HepG2 (cell line): ENCODE measurements around the gene EDN2. TPM values are rescaled to one million over a fixed set of nuclear protein-coding genes. Genes with fewer than 3 reads are reported as not detected.

ENCODE experiments used
- ATAC-seq: fragments of 200-7000 bp; cut with Tn5 transposase; 3 replicates; pipeline ENCODE4 v1.9.1; 2020; ENCODE audit warnings: mild to moderate bottlenecking, moderate library complexity
- BruUV-seq: library from RNA; stranded (reverse); fragments of 400-500 nt; replicated peaks from 2 replicates; lab custom pipeline; 2021; lab: Mats Ljungman, UMichigan
- CTCF ChIA-PET: fragments of 300-600 bp; formaldehyde crosslinking; extraction: SDS; loops from one replicate; lab custom pipeline; 2021; ENCODE audit warnings: low total read pairs, inconsistent platforms, low intra/inter-chr PET ratio; lab: Yijun Ruan, JAX
- POLR2A ChIA-PET: fragments of 350-600 bp; sonication (Branson Sonifier 250); formaldehyde crosslinking; loops from one replicate; lab custom pipeline; 2020; ENCODE audit warnings: antibody characterized with exemption, inconsistent platforms; lab: Yijun Ruan, JAX
- DNase-seq: peaks from one replicate; pipeline ENCODE4 v3.0.0-alpha.2; 2015; ENCODE audit warnings: low spot score
- FAIRE-seq: peaks from 3 replicates; lab custom pipeline; 2011; peaks lifted over from hg19 to GRCh38; lab: Jason Lieb, UNC
- H2AFZ ChIP-seq: one replicate; pipeline ENCODE4 v1.6.1; 2011; ENCODE audit warnings: low read length, inconsistent platforms
- H3K27ac ChIP-seq: fragments of 300-600 bp; 3 replicates; pipeline ENCODE4 v1.8.0; 2011; ENCODE audit warnings: mixed run types, mild to moderate bottlenecking, mixed read lengths, low read length, inconsistent platforms; ENCODE audit not compliant: insufficient read depth; ENCODE audit errors: extremely low read length
- H3K27me3 ChIP-seq, 2 experiments: fragments of 200-600 bp in 1 of 2; 2 replicates in 1 of 2; 3 replicates in 1 of 2; pipeline versions ENCODE4 v1.6.0 to v1.8.0; 2011; ENCODE audit warnings: low read length in 2 of 2, mild to moderate bottlenecking in 2 of 2, moderate library complexity in 2 of 2, inconsistent platforms in 1 of 2; ENCODE audit not compliant: insufficient read depth in 2 of 2, control insufficient read depth in 1 of 2
- H3K36me3 ChIP-seq, 2 experiments: fragments of 200-600 bp in 1 of 2; replicated peaks in 1 of 2; 2 replicates in 1 of 2; 3 replicates in 1 of 2; pipeline versions ENCODE4 v1.5.1 to v1.8.0; 2011; ENCODE audit warnings: low read length in 2 of 2, inconsistent platforms in 1 of 2; ENCODE audit not compliant: insufficient read depth in 2 of 2, control insufficient read depth in 1 of 2
- H3K4me1 ChIP-seq: 2 replicates; pipeline ENCODE4 v1.5.1; 2012; ENCODE audit warnings: low read length, inconsistent platforms; ENCODE audit not compliant: insufficient read depth
- H3K4me2 ChIP-seq: 2 replicates; pipeline ENCODE4 v1.6.0; 2011; ENCODE audit warnings: low read depth, low read length, inconsistent platforms
- H3K4me3 ChIP-seq, 3 experiments: fragments of 200-600 bp in 1 of 3; sonication (generic), shearing (Covaris generic) in 1 of 3; replicated peaks in 1 of 3; 2 replicates each; pipeline ENCODE4 v1.5.1; 2011 to 2016; ENCODE audit warnings: low read length in 3 of 3, inconsistent platforms in 2 of 3, low read depth in 2 of 3, mild to moderate bottlenecking in 2 of 3, control low read depth in 1 of 3, mixed read lengths in 1 of 3; ENCODE audit not compliant: insufficient read depth in 1 of 3
- H3K79me2 ChIP-seq: one replicate; pipeline ENCODE4 v1.6.1; 2011; ENCODE audit warnings: low read length, inconsistent platforms; ENCODE audit not compliant: insufficient read depth
- H3K9ac ChIP-seq: 2 replicates; pipeline ENCODE4 v1.6.0; 2011; ENCODE audit warnings: mild to moderate bottlenecking, low read depth, low read length, inconsistent platforms; ENCODE audit not compliant: insufficient read depth
- H3K9me3 ChIP-seq: 2 replicates; pipeline ENCODE4 v1.5.1; 2012; ENCODE audit warnings: mild to moderate bottlenecking, low read length
- H4K20me1 ChIP-seq: 2 replicates; pipeline ENCODE4 v1.6.0; 2011; ENCODE audit warnings: inconsistent platforms, mild to moderate bottlenecking, low read length, moderate library complexity; ENCODE audit not compliant: insufficient read depth
- HOXA5 ChIP-seq: sonication (generic); formaldehyde crosslinking; IDR thresholded peaks from 2 replicates; pipeline ENCODE4 v1.4.0; 2020; ENCODE audit warnings: missing genetic modification reagents
- KDM5B ChIP-seq: sonication (generic); formaldehyde crosslinking; IDR thresholded peaks from 2 replicates; pipeline ENCODE4 v1.4.0; 2020; ENCODE audit warnings: missing genetic modification reagents, mild to moderate bottlenecking, borderline replicate concordance
- MATR3 ChIP-seq: sonication (generic); formaldehyde crosslinking; IDR thresholded peaks from 2 replicates; pipeline ENCODE4 v1.4.0; 2020; ENCODE audit warnings: missing genetic modification reagents
- TRIM24 ChIP-seq: sonication (generic); formaldehyde crosslinking; IDR thresholded peaks from 2 replicates; pipeline ENCODE4 v1.8.0; 2022; ENCODE audit warnings: mild to moderate bottlenecking, missing genetic modification reagents
- ZFP62 ChIP-seq: sonication (generic); formaldehyde crosslinking; IDR thresholded peaks from 2 replicates; pipeline ENCODE4 v1.4.0; 2020; ENCODE audit warnings: missing genetic modification reagents
- ZNF12 ChIP-seq: sonication (generic); formaldehyde crosslinking; IDR thresholded peaks from 2 replicates; pipeline ENCODE4 v1.5.0; 2020; ENCODE audit warnings: missing genetic modification reagents
- ZNF552 ChIP-seq: sonication (generic); formaldehyde crosslinking; IDR thresholded peaks from 2 replicates; pipeline ENCODE4 v1.9.0; 2022; ENCODE audit warnings: missing genetic modification reagents, mild to moderate bottlenecking, borderline replicate concordance
- ZSCAN29 ChIP-seq: sonication (generic); formaldehyde crosslinking; conservative IDR thresholded peaks from 2 replicates; pipeline ENCODE4 v1.4.0; 2020; ENCODE audit warnings: mild to moderate bottlenecking, missing genetic modification reagents
- WGBS: methylation state at CpG from one replicate; pipeline ENCODE4 v1.1.6; 2017; ENCODE audit warnings: low lambda C conversion rate; 5-methylcytosine and 5-hydroxymethylcytosine counted together
- in situ Hi-C: cut with HindIII; loops from 2 replicates; pipeline ENCODE4 v1.10.0; 2017; ENCODE audit warnings: low pct_unique_long_range_greater_than_20kb; ENCODE audit not compliant: extremely low pct_ligation_motif_present
- intact Hi-C: fragments of 100-400 bp; cut with micrococcal nuclease; formaldehyde crosslinking; loops from one replicate; pipeline ENCODE4 v1.10.0; 2022; ENCODE audit not compliant: unreplicated experiment
- polyA plus RNA-seq, 8 experiments: library from polyadenylated mRNA; depleted of rRNA in 3 of 8; stranded (reverse) in 7 of 8; unstranded in 1 of 8; fragments of >200 nt; fragmentation: Illumina TruSeq in 4 of 8; extraction: Trizol in 4 of 8; gene quantifications; 2 replicates each; pipeline versions ENCODE4 v1.2.1 to v1.2.3, GENCODE V29; 2011 to 2016; ENCODE audit warnings: low read depth in 4 of 8, missing spikeins in 1 of 8, mixed read lengths in 1 of 8; ENCODE audit not compliant: insufficient read depth in 1 of 8
- total RNA-seq, 5 experiments: library from RNA; depleted of rRNA; stranded (reverse); fragments of >200 nt; fragmentation: Illumina TruSeq; extraction: Trizol; gene quantifications; 2 replicates each; pipeline ENCODE4 v1.2.3, GENCODE V29; 2016; ENCODE audit warnings: low read depth in 1 of 5
- TF ChIP-seq, protein P1 (sequence below): IDR thresholded peaks from 2 replicates; pipeline ENCODE4 v1.6.1; 2016; ENCODE audit warnings: missing genetic modification reagents, missing compliant biosample characterization
- TF ChIP-seq, protein P2 (sequence below): sonication (generic); formaldehyde crosslinking; IDR thresholded peaks from 2 replicates; pipeline ENCODE4 v1.8.1; 2022; ENCODE audit warnings: mild to moderate bottlenecking, missing genetic modification reagents
- TF ChIP-seq, protein P3 (sequence below): IDR thresholded peaks from 2 replicates; pipeline ENCODE4 v1.6.1; 2016
- TF ChIP-seq, protein P4 (sequence below): sonication (generic); formaldehyde crosslinking; IDR thresholded peaks from 2 replicates; pipeline ENCODE4 v1.5.0; 2020; ENCODE audit warnings: missing genetic modification reagents

Gene EDN2
- total and polyA plus RNA-seq, 2 of the 13 experiments (the other 11 are each of a cell fraction or from before 2014, with no cell fraction given), result not detected

DNA sequence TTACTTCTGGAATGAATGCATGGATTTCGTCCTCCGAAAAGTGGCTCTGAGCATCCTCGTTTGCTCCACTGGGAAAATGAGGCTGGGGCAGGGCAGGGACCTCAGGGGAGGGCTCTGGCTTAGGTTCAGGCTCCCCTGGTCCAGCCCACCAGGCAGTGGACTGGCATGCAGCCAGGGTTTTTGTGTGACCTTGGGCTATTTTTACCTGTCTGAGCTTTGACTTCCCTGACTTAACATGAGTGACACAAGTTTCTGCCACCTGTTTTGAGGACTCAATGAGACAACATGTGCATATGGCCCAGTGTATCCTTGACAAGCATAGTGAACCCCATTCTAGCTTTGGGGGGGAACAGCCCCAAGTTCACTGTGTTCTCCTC lies 32.6 kb upstream of the EDN2 start:
- ATAC-seq, result no peak
- H3K27me3 ChIP-seq, result peaks cover 3 to 22% of the 10 kb centered on the region in 2 experiments; a peak in 2 of 5 replicates
- no peak for TF ChIP-seq TRIM24
- TF ChIP-seq, protein P1, sequence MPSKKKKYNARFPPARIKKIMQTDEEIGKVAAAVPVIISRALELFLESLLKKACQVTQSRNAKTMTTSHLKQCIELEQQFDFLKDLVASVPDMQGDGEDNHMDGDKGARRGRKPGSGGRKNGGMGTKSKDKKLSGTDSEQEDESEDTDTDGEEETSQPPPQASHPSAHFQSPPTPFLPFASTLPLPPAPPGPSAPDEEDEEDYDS (CRISPR knock-in tag), result no peak
- 60% methylated on average over 3 of the region's 3 CpGs for WGBS
- no peaks in the 10 kb centered on the region for H4K20me1 ChIP-seq
- no peaks in the 10 kb centered on the region for H3K36me3 ChIP-seq
- in situ Hi-C loops (no loop called here), intact Hi-C loops (no loop called here)
- H3K4me2 ChIP-seq, result no peak overlapping the region
- 0 out of 2 replicates have a peak, but pooled peaks cover 5% of the 10 kb centered on the region for H3K4me1 ChIP-seq
- no peak overlapping the region for H3K27ac ChIP-seq
- ChIA-PET CTCF (no interaction called here), POLR2A (no interaction called here)
- DNase-seq, result no peak
- no peaks in the 10 kb centered on the region for H3K9me3 ChIP-seq
- H3K4me3 ChIP-seq, result no peak overlapping the region
- no peak overlapping the region for H2AFZ ChIP-seq
- no peaks in the 10 kb centered on the region for H3K79me2 ChIP-seq
- no peak overlapping the region for H3K9ac ChIP-seq
- no TSS peak for BruUV-seq
- no peak for FAIRE-seq

DNA sequence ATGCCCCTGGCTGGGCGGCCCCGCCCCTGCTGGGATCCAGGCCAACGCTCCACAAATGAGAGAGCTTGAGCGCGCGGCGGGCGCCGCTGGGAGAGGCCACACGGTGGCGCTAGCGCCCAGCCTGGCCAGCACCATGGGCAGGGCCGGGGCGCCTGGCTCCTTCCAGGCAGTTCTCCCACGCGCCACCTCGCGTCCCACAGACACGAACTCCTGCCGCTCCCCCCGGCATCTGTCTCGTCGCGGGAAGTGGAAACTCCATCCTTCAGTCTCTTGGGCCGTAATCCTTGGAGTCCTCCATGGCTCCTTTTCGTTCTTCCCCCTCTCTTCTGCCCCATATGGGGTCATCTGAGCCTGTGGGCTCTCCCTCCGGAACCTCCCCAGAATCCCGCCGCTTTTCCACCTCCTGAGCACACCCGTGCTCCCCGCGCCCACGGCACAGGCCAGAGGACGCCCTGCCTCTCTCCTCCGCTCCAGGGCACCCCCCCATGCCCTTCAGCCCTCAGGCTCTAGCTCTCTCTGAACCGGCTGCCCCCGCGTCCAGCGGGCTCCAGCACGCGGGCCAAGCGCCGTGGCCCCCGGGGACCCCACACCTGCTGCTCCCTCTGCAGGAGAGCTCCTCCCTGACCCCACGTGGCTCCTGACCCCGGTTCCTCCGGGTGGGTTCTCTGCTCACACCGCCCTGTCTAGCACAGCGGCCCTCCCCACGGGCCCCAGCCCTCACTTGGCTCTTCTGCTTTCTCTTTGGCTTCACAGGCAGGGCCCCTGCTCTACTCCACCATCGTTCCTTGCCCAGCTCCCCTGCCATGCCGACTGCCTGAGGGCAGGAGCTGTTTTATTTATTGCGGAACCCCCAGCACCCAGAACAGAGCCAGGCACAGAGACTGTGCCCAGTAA lies 31.9 kb upstream of the EDN2 start:
- Histone ChIP-seq H2AFZ (no peak overlapping the region), H3K4me3 (peak overlapping the region in 1 of 3 experiments; percentile 16; a peak in 1 of 6 replicates), H3K36me3 (no peaks in the 10 kb centered on the region), H3K9ac (no peak overlapping the region), H3K9me3 (no peaks in the 10 kb centered on the region), H3K4me1 (0 out of 2 replicates have a peak, but pooled peaks cover 5% of the 10 kb centered on the region), H3K79me2 (no peaks in the 10 kb centered on the region), H3K27ac (no peak overlapping the region), H3K4me2 (peak overlapping the region; percentile 37; the same call in 1 of the 2 replicates), H3K27me3 (peaks cover 0 to 21% of the 10 kb centered on the region in 2 experiments; a peak in 2 of 5 replicates), H4K20me1 (no peaks in the 10 kb centered on the region)
- in situ Hi-C loops, result no loop called here
- ATAC-seq (peak; percentile 98), FAIRE-seq (no peak), DNase-seq (peak; percentile 55)
- WGBS, result 26% methylated on average over 38 of the region's 53 CpGs
- BruUV-seq, result no TSS peak
- POLR2A ChIA-PET, result no interaction called here
- CTCF ChIA-PET, result interaction anchor here (0.6 kb wide), 1 partner anchor 14 kb away, joined by 3 read pairs; no protein-coding TSS in a partner anchor
- intact Hi-C loops, result no loop called here
- TF ChIP-seq ZSCAN29 (CRISPR knock-in tag) (no peak), ZFP62 (no peak), KDM5B (CRISPR knock-in tag) (no peak), MATR3 (CRISPR knock-in tag) (no peak), ZNF12 (no peak), ZNF552 (CRISPR knock-in tag) (no peak), HOXA5 (CRISPR knock-in tag) (no peak)
- TF ChIP-seq, protein P2, sequence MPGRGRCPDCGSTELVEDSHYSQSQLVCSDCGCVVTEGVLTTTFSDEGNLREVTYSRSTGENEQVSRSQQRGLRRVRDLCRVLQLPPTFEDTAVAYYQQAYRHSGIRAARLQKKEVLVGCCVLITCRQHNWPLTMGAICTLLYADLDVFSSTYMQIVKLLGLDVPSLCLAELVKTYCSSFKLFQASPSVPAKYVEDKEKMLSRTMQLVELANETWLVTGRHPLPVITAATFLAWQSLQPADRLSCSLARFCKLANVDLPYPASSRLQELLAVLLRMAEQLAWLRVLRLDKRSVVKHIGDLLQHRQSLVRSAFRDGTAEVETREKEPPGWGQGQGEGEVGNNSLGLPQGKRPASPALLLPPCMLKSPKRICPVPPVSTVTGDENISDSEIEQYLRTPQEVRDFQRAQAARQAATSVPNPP (CRISPR knock-in tag), result no peak
- TF ChIP-seq, protein P3, sequence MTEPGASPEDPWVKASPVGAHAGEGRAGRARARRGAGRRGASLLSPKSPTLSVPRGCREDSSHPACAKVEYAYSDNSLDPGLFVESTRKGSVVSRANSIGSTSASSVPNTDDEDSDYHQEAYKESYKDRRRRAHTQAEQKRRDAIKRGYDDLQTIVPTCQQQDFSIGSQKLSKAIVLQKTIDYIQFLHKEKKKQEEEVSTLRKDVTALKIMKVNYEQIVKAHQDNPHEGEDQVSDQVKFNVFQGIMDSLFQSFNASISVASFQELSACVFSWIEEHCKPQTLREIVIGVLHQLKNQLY (CRISPR knock-in tag), result no peak
- TF ChIP-seq, protein P4, sequence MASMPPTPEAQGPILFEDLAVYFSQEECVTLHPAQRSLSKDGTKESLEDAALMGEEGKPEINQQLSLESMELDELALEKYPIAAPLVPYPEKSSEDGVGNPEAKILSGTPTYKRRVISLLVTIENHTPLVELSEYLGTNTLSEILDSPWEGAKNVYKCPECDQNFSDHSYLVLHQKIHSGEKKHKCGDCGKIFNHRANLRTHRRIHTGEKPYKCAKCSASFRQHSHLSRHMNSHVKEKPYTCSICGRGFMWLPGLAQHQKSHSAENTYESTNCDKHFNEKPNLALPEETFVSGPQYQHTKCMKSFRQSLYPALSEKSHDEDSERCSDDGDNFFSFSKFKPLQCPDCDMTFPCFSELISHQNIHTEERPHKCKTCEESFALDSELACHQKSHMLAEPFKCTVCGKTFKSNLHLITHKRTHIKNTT, result no peak
